ENCODE measurements around the gene RNF169.
"Not testable (repeated sequence)": the region's sequence is repeated elsewhere in the genome, so short reads cannot be mapped to it uniquely, and the experiment has no call there.

Gene RNF169

DNA sequence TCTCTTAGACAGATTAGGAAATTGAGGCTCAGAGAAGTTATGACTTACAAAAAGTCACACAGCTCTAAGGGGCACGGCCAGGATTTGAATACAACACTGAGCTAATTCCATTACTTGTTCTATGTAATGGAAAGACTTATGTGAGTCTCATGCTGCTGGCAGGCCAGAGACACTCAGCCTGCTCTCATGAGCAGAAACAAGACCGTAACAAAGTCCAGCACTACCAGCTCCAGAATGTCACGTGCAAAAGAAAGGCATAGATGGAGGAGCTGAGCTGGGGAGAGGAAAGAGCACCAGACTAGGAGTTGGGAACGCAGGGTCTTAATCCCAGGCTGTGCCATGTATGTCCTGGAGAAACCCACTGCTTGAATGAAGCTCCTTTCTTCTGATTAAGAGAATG lies 19.3 kb upstream of the RNF169 start:
- no peak for DNase-seq (ENCODE audit: low read depth in 3 of 3)

DNA sequence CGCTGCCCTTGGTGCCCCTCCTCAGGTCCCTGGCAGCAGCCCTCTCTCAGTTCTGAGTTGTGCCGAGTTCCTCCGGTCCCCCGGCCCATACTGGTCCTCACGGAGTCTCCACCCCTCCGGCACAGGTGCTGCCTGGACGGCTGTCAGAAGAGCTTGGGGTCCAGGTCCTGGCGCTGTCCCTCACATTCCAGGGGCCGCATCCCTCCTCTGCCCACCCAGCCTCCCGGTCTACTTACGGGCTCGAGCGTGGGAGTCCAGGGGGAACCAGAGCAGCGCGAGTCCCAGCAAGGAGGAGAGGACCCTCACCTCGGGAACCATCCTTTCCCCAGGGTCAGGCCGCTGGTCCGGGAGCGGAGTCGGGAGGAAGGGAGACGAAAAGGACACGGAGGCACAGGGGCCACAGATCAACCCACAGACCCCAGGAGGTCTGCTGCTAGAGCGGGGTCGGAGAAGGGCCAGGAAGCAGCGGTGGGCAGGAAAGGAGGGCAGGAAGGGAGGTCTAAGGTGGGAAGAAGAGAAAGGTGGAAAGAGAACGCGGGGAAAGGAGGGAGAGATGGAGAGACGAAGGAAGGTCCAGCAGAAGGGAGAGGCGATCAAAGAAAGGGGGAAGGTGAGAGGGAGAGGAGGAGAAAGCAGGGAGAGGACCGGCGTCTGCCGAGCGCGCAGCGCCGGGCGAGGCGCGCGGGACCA lies 17.9 kb upstream of the RNF169 start:
- DNase-seq (ENCODE audit: low read depth in 3 of 3): no peak

DNA sequence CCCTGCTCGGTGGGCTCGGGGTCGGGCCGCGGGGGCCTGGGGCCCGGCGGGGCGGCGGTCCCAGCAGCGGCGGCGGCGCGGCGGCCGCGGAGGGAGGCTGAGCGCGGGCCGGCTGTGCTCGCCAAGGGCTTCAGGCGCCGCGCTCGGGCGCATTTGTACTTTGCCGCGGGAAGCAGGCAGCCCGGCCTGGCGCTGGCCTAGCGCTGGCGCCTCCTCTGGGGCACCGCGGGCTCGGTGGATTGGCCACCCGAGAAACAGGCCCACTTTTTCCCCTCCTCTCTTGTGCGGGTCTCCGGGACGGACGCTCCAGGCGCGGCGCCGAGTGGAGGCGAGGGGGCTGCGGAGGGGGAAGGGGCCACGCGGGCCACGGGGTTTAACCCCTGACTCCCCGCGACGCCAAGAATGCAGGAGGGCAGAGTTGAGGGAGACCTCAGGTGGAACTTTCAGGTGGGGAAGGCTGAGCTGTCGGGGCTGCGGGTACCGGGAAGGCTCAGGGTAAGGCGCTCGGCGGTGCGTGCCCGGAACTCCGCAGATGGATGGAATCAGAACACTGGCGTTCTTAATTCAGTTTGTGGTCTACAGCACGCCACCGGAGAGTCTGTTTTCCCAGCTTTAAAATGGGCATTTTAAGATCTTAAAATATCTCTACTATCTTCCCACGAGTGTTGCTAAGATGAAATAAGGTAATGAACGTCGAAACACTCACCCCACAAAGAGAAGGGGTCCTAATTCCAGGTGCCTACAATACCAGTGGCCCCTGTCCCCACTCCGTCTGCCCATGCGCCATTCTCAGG lies 17.2 kb upstream of the RNF169 start, which contains the start of gene CHRDL2:
Gene CHRDL2 (minus strand): TSS at position 126 of the 794 bp plus-strand sequence. CDS start 538 bp downstream, outside the sequence.
- DNase-seq (ENCODE audit: low read depth in 3 of 3): no peak

DNA sequence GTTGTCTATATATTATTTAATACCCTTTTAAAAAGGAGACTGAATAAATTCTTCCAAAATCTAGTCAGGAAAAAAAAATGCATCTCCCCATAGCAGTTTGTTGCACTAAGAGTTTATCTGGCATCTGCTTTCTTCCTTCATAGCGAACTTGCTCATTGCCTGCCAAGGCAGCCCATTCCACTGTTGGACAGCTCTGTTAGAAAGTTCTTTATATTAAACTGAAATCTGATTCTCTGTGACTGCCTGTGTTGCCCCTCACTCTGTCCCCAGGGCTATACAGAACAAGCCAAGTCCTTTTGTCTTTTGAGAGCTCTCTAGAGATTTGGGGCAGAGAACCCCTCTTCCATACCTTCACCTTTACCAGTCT lies 14.1 kb upstream of the RNF169 start:
- DNase-seq (ENCODE audit: low read depth in 3 of 3): no peak

GRCh38 chr11:74735365-74735928 lies 13.2 kb upstream of the RNF169 start:
- no peak for DNase-seq (ENCODE audit: low read depth in 3 of 3)

DNA sequence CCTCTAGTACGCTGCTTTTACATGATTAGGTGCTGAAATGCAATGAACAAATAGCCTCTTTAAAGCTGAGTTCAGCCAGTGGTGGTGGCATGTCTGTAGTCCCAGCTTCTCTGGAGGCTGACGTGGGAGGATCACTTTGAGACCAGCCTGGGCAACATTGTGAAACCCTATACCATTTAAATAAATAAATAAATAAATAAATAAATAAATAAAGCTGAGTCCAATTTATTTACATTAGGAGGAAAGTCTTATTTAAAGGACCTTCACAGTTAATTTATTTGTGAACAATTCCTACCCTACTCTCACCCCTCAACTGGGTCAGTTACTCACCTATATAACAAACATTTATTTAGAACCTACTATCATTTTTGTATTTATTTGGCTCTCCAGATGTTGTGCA lies 12.6 kb upstream of the RNF169 start:
- DNase-seq (ENCODE audit: low read depth in 3 of 3): no peak

GRCh38 chr11:74739546-74740270 lies 8.9 kb upstream of the RNF169 start:
- DNase-seq (ENCODE audit: low read depth in 3 of 3): peak in 1 of 3 experiments; percentile 5

DNA sequence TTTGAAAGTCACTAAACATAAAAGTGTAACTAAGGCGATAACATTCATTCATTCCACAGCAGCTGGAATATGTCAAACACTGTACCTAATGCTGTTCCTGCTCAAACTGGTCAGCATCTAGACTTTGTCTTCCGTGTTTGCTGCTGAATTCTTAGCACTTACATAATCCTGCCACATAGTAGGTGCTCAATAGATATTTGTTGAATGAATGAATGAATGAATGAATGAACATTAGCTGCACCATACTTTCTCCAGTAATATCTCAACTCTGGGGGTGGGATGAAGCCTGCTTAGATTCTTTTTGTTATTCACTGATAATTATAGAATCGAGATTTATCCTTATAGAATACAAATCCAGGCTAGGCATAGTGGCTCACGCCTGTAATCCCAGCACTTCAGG lies 6.6 kb upstream of the RNF169 start:
- DNase-seq (ENCODE audit: low read depth in 3 of 3): no peak

DNA sequence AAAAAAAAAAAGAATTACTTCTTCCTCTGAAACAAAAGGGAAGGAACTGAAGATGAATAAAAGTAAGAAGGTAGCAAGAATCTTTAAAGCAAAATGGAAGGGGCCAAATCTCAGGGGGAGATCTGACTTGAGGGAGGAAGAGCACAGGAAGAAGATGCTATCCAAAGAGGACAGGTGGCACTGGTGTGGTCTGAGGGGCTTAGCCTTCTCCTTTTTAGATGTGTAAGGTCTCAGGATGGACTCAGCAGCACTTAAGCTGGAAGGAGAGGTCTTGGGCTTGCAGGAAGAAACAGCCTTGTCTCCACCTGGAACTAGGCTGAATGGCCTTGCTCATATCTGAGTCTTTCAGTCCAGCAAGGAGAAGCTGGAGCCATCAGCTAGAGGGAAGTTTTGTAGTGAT lies 5.0 kb upstream of the RNF169 start:
- DNase-seq (ENCODE audit: low read depth in 3 of 3): no peak

GRCh38 chr11:74744277-74744676 lies 4.4 kb upstream of the RNF169 start:
- DNase-seq (ENCODE audit: low read depth in 3 of 3): no peak

- DNase-seq (ENCODE audit: low read depth in 3 of 3): no peak
Measured at GRCh38 chr11:74746868-74747267, 1.8 kb upstream of the RNF169 start.

DNA sequence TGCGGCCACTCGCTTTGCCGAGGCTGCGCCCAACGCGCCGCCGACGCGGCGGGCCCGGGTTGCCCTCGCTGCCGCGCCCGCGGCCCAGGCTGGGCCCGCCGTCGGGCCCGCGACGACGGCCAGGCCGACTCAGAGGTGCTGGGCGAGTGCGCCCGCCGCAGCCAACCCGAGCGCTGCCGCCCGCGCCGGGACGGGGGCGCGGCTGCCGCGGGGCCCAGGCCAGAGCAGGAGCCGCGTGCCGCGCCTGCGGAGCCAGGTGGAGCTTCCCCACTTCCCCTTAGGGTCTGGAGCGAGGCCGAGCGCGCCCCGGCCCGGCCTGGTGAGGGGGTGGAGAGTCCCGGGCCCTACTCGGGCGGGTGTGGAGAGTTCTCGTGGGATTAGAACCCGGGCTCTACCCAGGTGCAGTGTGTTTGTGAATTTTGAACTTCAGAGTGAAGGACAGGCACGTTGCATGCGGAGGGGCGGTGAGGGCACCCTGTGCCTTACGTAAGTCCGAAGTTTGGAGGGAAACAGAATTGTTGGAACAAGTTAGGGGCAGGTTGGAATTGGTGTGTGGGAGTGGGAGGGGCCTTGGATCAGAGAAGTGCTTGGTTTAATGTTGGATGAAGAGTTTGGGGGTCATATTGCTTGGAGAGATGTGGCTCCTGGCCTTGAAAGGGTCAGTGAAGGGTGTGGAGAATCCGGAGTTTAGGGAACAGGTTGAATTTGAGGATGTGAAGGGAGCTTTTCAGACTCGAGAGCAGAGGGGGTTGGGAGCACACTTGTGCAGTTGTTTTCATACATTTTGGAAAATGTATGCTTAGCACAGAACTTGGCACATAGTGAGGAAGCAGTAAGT lies 697 bp downstream of the RNF169 start:
- peak; percentile 15 to 45 (median 32) for DNase-seq (ENCODE audit: low read depth in 3 of 3)

GRCh38 chr11:74749965-74750296 lies 1.3 kb downstream of the RNF169 start:
- DNase-seq (ENCODE audit: low read depth in 3 of 3): no peak

- not testable (repeated sequence) for DNase-seq (ENCODE audit: low read depth in 3 of 3)
Measured at GRCh38 chr11:74750598-74750997, 1.9 kb downstream of the RNF169 start.

- no peak for DNase-seq (ENCODE audit: low read depth in 3 of 3)
Measured at GRCh38 chr11:74751303-74751702, 2.7 kb downstream of the RNF169 start.

DNA sequence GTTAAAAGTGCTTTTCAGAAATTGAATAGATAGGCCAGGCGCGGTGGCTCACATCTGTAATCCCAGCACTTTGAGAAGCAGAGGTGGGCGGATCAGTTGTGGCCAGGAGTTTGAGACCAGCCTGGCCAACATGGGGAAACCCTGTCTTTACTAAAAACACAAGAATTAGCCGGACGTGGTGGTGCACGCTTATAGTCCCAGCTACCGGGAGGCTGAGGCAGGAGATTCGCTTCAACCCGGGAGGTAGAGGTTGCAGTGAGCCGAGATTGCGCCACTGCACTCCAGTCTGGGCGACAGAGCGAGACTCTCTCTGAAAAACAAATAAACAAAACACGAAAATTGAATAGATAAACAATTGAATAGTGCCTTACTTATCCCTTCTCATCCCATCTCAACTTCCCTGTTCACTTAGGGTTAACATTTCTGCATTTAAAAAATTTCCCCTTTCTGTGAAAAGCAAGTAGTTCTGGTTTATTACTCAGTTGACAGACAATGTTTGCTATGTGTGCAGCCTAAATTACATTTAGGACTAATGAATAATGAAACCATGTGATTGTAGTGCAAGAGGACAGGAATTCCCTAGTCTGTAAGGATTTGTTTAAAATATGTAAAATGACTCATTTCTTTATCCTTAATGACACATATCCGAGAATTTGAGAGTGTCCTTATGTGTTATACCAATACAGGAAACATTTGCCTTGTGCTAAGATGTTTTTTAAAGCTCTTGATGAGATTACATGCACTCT lies 6.0 kb downstream of the RNF169 start:
- DNase-seq (ENCODE audit: low read depth in 3 of 3): no peak

GRCh38 chr11:74755395-74755995 lies 6.8 kb downstream of the RNF169 start:
- no peak for DNase-seq (ENCODE audit: low read depth in 3 of 3)

DNA sequence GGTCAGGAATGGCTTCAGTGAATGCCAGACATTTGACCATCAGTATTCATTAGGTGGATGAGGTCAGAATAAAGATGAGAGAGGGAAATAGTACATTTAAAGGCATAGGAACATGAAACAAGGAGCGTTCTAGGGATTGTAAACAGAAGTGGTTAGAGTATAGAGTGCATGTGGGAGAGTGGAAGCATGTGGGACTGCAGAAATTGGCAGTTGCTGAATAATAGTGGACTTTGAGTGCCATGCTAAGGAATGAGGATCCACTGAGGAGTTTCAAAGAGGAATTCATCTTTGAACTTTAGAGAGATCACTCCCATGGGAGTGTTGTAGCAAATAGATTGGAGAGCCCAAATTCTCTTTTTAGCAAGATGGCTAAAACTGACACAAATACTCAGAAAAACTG lies 7.9 kb downstream of the RNF169 start:
- DNase-seq (ENCODE audit: low read depth in 3 of 3): no peak

DNA sequence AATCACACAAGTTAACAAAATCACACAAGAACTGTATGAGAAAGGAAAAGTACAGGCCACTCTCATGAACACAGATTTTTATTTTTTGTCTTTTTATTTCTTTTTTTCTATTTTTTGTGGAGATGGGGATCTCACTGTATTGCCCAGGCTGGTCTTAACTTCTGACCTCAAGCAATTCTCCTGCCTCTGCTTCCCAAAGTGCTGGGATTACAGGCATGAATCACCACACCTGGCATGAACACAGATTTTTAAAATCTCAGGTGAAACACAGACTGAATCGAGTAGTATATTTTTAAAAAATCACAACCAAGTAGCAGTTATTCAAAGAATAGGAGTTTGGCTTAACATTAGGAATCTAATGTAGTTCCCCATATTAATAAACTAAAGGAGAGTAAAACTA lies 18.3 kb downstream of the RNF169 start:
- DNase-seq (ENCODE audit: low read depth in 3 of 3): no peak

DNA sequence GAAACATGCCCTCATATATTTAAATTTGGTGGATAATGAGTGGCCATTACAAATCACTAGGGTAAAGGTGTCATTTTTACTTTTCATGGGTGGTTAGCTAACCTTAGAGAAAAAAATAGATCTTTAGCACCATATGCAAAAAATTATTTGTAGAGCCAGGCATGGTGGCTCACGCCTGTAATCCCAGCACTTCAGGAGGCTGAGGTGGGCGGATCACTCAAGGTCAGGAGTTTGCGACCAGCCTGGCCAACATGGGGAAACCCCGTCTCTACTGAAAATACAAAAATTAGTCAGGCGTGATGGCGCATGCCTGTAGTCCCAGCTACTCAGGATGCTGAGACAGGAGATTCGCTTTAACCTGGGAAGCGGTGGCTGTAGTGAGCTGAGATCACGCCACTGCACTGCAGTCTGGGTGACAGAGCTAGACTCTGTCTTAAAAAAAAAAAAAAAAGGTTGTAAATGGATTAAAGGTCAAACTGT lies 19.6 kb downstream of the RNF169 start:
- DNase-seq (ENCODE audit: low read depth in 3 of 3): not testable (repeated sequence)
